Stimulated activated CD4-positive, alpha-beta T cell treated with anti-CD3 and anti-CD28 coated beads, Interleukin-15, amount 100 ng/mL, for 1 hour (primary cell): ENCODE measurements around the gene PIGU.

Source experiments
- DNase-seq, 2 donors: peaks; one replicate each; pipeline ENCODE4 v3.0.0-alpha.2; 2020; ENCODE audit warnings: low read depth in 1 of 2, low spot score in 1 of 2

The PIGU gene

GRCh38 chr20:34560141-34560523, 116.8 kb downstream of the PIGU start:
- no peak for DNase-seq

GRCh38 chr20:34559311-34560140, 117.4 kb downstream of the PIGU start:
- no peak for DNase-seq

GRCh38 chr20:34558320-34559218, 118.3 kb downstream of the PIGU start, which contains the start of gene MAP1LC3A:
TSS of gene MAP1LC3A (plus strand) at chr20:34558718. CDS start at chr20:34558869, 151 bp downstream.
- DNase-seq, result peak; percentile 88 to 90

- no peak for DNase-seq
Measured at GRCh38 chr20:34557936-34558319, 119.0 kb downstream of the PIGU start.

GRCh38 chr20:34553366-34553867, 123.5 kb downstream of the PIGU start:
- DNase-seq, result no peak

- DNase-seq, result no peak
Measured at GRCh38 chr20:34552569-34552968, 124.3 kb downstream of the PIGU start.

GRCh38 chr20:34549929-34550305, 127.0 kb downstream of the PIGU start:
- no peak for DNase-seq

GRCh38 chr20:34549291-34549928, 127.5 kb downstream of the PIGU start:
- DNase-seq, result no peak

GRCh38 chr20:34547844-34548613, 128.9 kb downstream of the PIGU start:
- DNase-seq, result no peak

- no peak for DNase-seq
Measured at GRCh38 chr20:34546751-34547181, 130.1 kb downstream of the PIGU start.

GRCh38 chr20:34544109-34544796, 132.6 kb downstream of the PIGU start:
- DNase-seq, result no peak

GRCh38 chr20:34543463-34544056, 133.3 kb downstream of the PIGU start:
- DNase-seq, result no peak

GRCh38 chr20:34542439-34542838, 134.5 kb downstream of the PIGU start:
- DNase-seq, result no peak

- DNase-seq, result no peak
Measured at GRCh38 chr20:34541917-34542316, 135.0 kb downstream of the PIGU start.

GRCh38 chr20:34541264-34541901, 135.5 kb downstream of the PIGU start:
- no peak for DNase-seq

GRCh38 chr20:34540596-34541263, 136.2 kb downstream of the PIGU start:
- DNase-seq, result no peak

GRCh38 chr20:34539756-34540155, 137.1 kb downstream of the PIGU start:
- DNase-seq, result no peak

GRCh38 chr20:34538671-34539123, 138.2 kb downstream of the PIGU start:
- peak in 1 of 2 donors; percentile 35 for DNase-seq
